Left renal pelvis (tissue), 4 donors: ENCODE results near the gene SCLY. TPM values are rescaled to one million over a fixed set of nuclear protein-coding genes. Genes with fewer than 3 reads are reported as not detected.

Experiments
- DNase-seq, 4 donors: peaks; one replicate each; pipeline ENCODE4 v3.0.0-alpha.2; 2013; ENCODE audit warnings: low read depth in 4 of 4, low spot score in 3 of 4
- polyA plus RNA-seq, 4 donors: library from polyadenylated mRNA; unstranded; fragments of 120-200 nt; gene quantifications; one replicate each; pipeline ENCODE4 v1.2.1, GENCODE V29; 2013; ENCODE audit not compliant: insufficient read length in 4 of 4

Gene SCLY
- polyA plus RNA-seq, 4 donors = 6.7 to 32.9 (median 28.1) TPM

GRCh38 chr2:238136820-238137537 lies 76.2 kb downstream of the SCLY start:
- no peak for DNase-seq

GRCh38 chr2:238137885-238138284 lies 77.1 kb downstream of the SCLY start:
- DNase-seq = no peak

- DNase-seq = no peak
Observed at GRCh38 chr2:238138331-238139195, 77.8 kb downstream of the SCLY start, which contains the start of gene KLHL30. Gene KLHL30, plus strand, starts transcription at chr2:238138668. Its CDS starts 2,087 bp downstream, at chr2:238140755.

- DNase-seq = no peak
Observed at GRCh38 chr2:238139196-238140039, 78.6 kb downstream of the SCLY start.

GRCh38 chr2:238140040-238140439 lies 79.2 kb downstream of the SCLY start:
- DNase-seq = no peak

GRCh38 chr2:238140721-238141540 lies 80.1 kb downstream of the SCLY start:
- no peak for DNase-seq

GRCh38 chr2:238141541-238142318 lies 80.9 kb downstream of the SCLY start:
- DNase-seq = no peak

- no peak for DNase-seq
Observed at GRCh38 chr2:238142382-238143205, 81.8 kb downstream of the SCLY start.

GRCh38 chr2:238143239-238143951 lies 82.6 kb downstream of the SCLY start:
- no peak for DNase-seq

- DNase-seq = no peak
Observed at GRCh38 chr2:238144262-238144661, 83.5 kb downstream of the SCLY start.

- DNase-seq = no peak
Observed at GRCh38 chr2:238145046-238145445, 84.2 kb downstream of the SCLY start.

GRCh38 chr2:238145851-238146250 lies 85.0 kb downstream of the SCLY start:
- DNase-seq = no peak

- DNase-seq = no peak
Observed at GRCh38 chr2:238146884-238147544, 86.2 kb downstream of the SCLY start.

GRCh38 chr2:238148981-238149380 lies 88.2 kb downstream of the SCLY start:
- no peak for DNase-seq
